Gastrocnemius medialis (tissue), 4 donors: ENCODE results near the gene EPB41L5. TPM values are rescaled to one million over a fixed set of nuclear protein-coding genes. Genes with fewer than 3 reads are reported as not detected.
"Not testable (repeated sequence)": the region's sequence is repeated elsewhere in the genome, so short reads cannot be mapped to it uniquely, and the experiment has no call there.

Experiments used
- ATAC-seq, 2 donors: fragments of 150-250 bp; one replicate each; pipeline ENCODE4 v1.9.1; 2016
- DNase-seq, 2 donors: peaks; one replicate each; pipeline ENCODE4 v3.0.0-alpha.2; 2019
- H3K27ac ChIP-seq, 4 donors: fragments of 200-600 bp; sonication (generic); 1 replicate in 1 of 4; 2 replicates in 3 of 4; pipeline ENCODE4 v1.5.1; 2016 to 2018; ENCODE audit warnings: mild to moderate bottlenecking in 2 of 4, moderate library complexity in 1 of 4
- H3K27me3 ChIP-seq, 3 donors: fragments of 200-600 bp; sonication (generic) in 2 of 3; 1 replicate in 1 of 3; 2 replicates in 2 of 3; pipeline versions ENCODE4 v1.5.1 to v1.6.0; 2016 to 2019; ENCODE audit warnings: mild to moderate bottlenecking in 1 of 3, moderate library complexity in 1 of 3
- H3K36me3 ChIP-seq, 2 donors: fragments of 200-600 bp; sonication (generic) in 1 of 2; one replicate each; pipeline ENCODE4 v1.5.1; 2017 to 2018
- H3K4me1 ChIP-seq, 2 donors: fragments of 200-600 bp; sonication (generic) in 1 of 2; one replicate each; pipeline ENCODE4 v1.5.1; 2016 to 2017; ENCODE audit warnings: mild to moderate bottlenecking in 2 of 2
- H3K4me3 ChIP-seq, 4 donors: fragments of 200-600 bp; sonication (generic) in 3 of 4; 1 replicate in 1 of 4; 2 replicates in 3 of 4; pipeline ENCODE4 v1.5.1; 2016 to 2019; ENCODE audit warnings: mild to moderate bottlenecking in 2 of 4
- H3K9me3 ChIP-seq, 3 donors: fragments of 200-600 bp; sonication (generic) in 2 of 3; 1 replicate in 1 of 3; 2 replicates in 2 of 3; pipeline ENCODE4 v1.5.1; 2016 to 2019
- POLR2A ChIP-seq, 2 donors: fragments of 450-650 bp; IDR thresholded peaks; one replicate each; pipeline ENCODE4 v1.6.1; 2017; ENCODE audit warnings: antibody characterized with exemption in 2 of 2, mild to moderate bottlenecking in 2 of 2, moderate library complexity in 2 of 2
- in situ Hi-C, 4 donors: fragments of 200-750 bp; cut with MboI; loops; one replicate each; pipeline versions ENCODE4 v1.15.0 to v1.8.0; 2017; ENCODE audit warnings: low sequenced_read_pairs in 4 of 4
- intact Hi-C: fragments of 100-400 bp; cut with DNase I; formaldehyde crosslinking; loops from one replicate; pipeline ENCODE4 v1.15.1; 2023; ENCODE audit warnings: low total_unique reads
- total RNA-seq, 4 donors: library from RNA; depleted of rRNA; stranded (reverse); fragments of >200 nt; gene quantifications; one replicate each; pipeline versions ENCODE4 v1.1.0 to v1.2.3, GENCODE V29; 2016
- TF ChIP-seq, protein P1 (sequence below), 5 experiments: fragments of 450-650 bp in 3 of 5; fragments of 200-600 bp in 2 of 5; sonication (generic) in 2 of 5; IDR thresholded peaks in 4 of 5; conservative IDR thresholded peaks in 1 of 5; 1 replicate in 4 of 5; 2 replicates in 1 of 5; pipeline ENCODE4 v1.5.1; 2016 to 2019; ENCODE audit warnings: antibody characterized with exemption in 5 of 5, mild to moderate bottlenecking in 3 of 5, moderate library complexity in 3 of 5

The EPB41L5 gene
- total RNA-seq, 4 donors from 2014 or later: 8.3 to 41.1 (median 12.7) TPM

GRCh38 chr2:120132190-120132589, 119.3 kb downstream of the EPB41L5 start:
- H3K27me3 ChIP-seq: no peaks in the 10 kb centered on the region
- no peak for ATAC-seq
- H3K36me3 ChIP-seq: peaks cover 0 to 23% of the 10 kb centered on the region in 2 donors
- H3K4me3 ChIP-seq: no peak overlapping the region
- no peak for DNase-seq
- TF ChIP-seq, protein P1, sequence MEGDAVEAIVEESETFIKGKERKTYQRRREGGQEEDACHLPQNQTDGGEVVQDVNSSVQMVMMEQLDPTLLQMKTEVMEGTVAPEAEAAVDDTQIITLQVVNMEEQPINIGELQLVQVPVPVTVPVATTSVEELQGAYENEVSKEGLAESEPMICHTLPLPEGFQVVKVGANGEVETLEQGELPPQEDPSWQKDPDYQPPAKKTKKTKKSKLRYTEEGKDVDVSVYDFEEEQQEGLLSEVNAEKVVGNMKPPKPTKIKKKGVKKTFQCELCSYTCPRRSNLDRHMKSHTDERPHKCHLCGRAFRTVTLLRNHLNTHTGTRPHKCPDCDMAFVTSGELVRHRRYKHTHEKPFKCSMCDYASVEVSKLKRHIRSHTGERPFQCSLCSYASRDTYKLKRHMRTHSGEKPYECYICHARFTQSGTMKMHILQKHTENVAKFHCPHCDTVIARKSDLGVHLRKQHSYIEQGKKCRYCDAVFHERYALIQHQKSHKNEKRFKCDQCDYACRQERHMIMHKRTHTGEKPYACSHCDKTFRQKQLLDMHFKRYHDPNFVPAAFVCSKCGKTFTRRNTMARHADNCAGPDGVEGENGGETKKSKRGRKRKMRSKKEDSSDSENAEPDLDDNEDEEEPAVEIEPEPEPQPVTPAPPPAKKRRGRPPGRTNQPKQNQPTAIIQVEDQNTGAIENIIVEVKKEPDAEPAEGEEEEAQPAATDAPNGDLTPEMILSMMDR (IDR thresholded peaks at IDR 0.05 in 4 of 5, conservative IDR thresholded peaks at IDR 0.05 in 1 of 5): no peak
- no peak for TF ChIP-seq POLR2A (IDR thresholded peaks at IDR 0.05)
- no peak overlapping the region for H3K27ac ChIP-seq
- no peaks in the 10 kb centered on the region for H3K9me3 ChIP-seq
- intact Hi-C loops: no loop called here
- H3K4me1 ChIP-seq: no peaks in the 10 kb centered on the region
- in situ Hi-C loops: no loop called here

DNA sequence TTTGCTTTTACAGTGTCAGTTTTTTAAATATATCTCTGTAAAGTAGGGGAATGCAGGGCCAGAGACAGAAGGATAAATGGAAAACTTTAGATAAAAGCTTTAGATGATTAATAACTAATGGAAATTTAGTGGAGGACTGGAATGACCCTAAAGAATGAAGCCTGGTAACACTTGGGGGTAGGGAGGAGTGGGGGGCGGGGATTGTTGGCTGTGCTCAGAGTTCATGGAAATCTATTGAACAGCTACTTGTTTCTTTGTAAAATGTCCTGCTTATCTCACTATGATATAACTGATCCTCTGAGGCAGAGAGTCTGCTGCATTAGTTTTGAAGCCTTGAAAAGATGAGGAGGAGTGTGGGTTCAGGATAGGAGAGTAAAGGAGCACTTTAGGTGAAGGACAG, 119.8 kb downstream of the EPB41L5 start:
- no peak for DNase-seq
- H3K9me3 ChIP-seq: no peaks in the 10 kb centered on the region

GRCh38 chr2:120133572-120134244, 120.8 kb downstream of the EPB41L5 start:
- H3K27ac ChIP-seq: no peak overlapping the region
- intact Hi-C loops (no loop called here), in situ Hi-C loops (no loop called here)
- no peaks in the 10 kb centered on the region for H3K27me3 ChIP-seq
- peaks cover 0 to 19% of the 10 kb centered on the region in 2 donors for H3K36me3 ChIP-seq
- H3K4me3 ChIP-seq: no peak overlapping the region
- H3K4me1 ChIP-seq: no peaks in the 10 kb centered on the region
- ATAC-seq (no peak), DNase-seq (no peak)
- no peaks in the 10 kb centered on the region for H3K9me3 ChIP-seq
- no peak for TF ChIP-seq POLR2A (IDR thresholded peaks at IDR 0.05)
- TF ChIP-seq, protein P1 (IDR thresholded peaks at IDR 0.05 in 4 of 5, conservative IDR thresholded peaks at IDR 0.05 in 1 of 5): no peak

More for the DNA sequence above, 119.8 kb downstream of the EPB41L5 start:
- H3K4me1 ChIP-seq: no peaks in the 10 kb centered on the region
- H3K4me3 ChIP-seq: no peak overlapping the region
- intact Hi-C loops (no loop called here), in situ Hi-C loops (no loop called here)
- peaks cover 0 to 23% of the 10 kb centered on the region in 2 donors for H3K36me3 ChIP-seq
- H3K27ac ChIP-seq: no peak overlapping the region
- no peaks in the 10 kb centered on the region for H3K27me3 ChIP-seq
- no peak for TF ChIP-seq POLR2A (IDR thresholded peaks at IDR 0.05)
- TF ChIP-seq, protein P1 (IDR thresholded peaks at IDR 0.05 in 4 of 5, conservative IDR thresholded peaks at IDR 0.05 in 1 of 5): no peak
- ATAC-seq: no peak

DNA sequence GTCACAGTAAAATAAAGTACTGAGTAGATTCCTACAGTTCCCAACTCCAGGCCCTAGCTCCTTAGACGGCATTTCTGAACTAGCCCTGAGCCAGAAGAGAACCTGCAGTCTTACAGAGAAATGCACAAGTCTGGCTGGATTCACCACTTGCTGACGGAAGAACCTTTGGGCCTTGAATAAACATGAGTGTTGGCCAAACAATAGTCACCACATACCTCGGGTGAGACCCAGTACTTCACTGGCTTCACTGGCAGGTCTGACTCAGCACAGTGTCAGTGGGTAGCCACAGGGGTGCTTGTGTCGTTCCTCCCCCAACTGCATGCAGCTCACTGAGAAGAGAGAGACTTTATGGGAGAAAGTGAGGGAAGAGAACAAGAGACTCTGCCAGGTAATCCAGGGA, 121.4 kb downstream of the EPB41L5 start:
- no peaks in the 10 kb centered on the region for H3K9me3 ChIP-seq
- no peaks in the 10 kb centered on the region for H3K4me1 ChIP-seq
- H3K27me3 ChIP-seq: no peaks in the 10 kb centered on the region
- no peak overlapping the region for H3K27ac ChIP-seq
- H3K36me3 ChIP-seq: peaks cover 0 to 19% of the 10 kb centered on the region in 2 donors
- intact Hi-C loops: no loop called here
- no peak overlapping the region for H3K4me3 ChIP-seq
- DNase-seq (no peak), ATAC-seq (no peak)
- in situ Hi-C loops: no loop called here
- TF ChIP-seq, protein P1 (IDR thresholded peaks at IDR 0.05 in 4 of 5, conservative IDR thresholded peaks at IDR 0.05 in 1 of 5): no peak
- TF ChIP-seq POLR2A (IDR thresholded peaks at IDR 0.05): no peak

GRCh38 chr2:120135013-120135412, 122.1 kb downstream of the EPB41L5 start:
- H3K27me3 ChIP-seq, intact Hi-C loops, H3K4me1 ChIP-seq, in situ Hi-C loops, H3K27ac ChIP-seq, H3K9me3 ChIP-seq, ATAC-seq, H3K4me3 ChIP-seq, DNase-seq: not testable (repeated sequence)
- H3K36me3 ChIP-seq: peaks cover 0 to 19% of the 10 kb centered on the region in 2 donors
